DND-41 (cell line): ENCODE measurements around the gene FAM53B.

Source experiments
- ATAC-seq: fragments of 200-7000 bp; cut with Tn5 transposase; 3 replicates; pipeline ENCODE4 v1.9.1; 2021; ENCODE audit warnings: low read depth; ENCODE audit not compliant: insufficient read depth
- DNase-seq: peaks from one replicate; pipeline ENCODE4 v3.0.0-alpha.2; 2020
- H2AFZ ChIP-seq: 2 replicates; pipeline ENCODE4 v1.6.0; 2012; ENCODE audit warnings: low read depth, low read length
- H3K27ac ChIP-seq: 2 replicates; pipeline ENCODE4 v1.5.1; 2012; ENCODE audit warnings: low read length, inconsistent platforms
- H3K27me3 ChIP-seq: fragments of 200-600 bp; sonication (generic); 2 replicates; pipeline ENCODE4 v1.6.0; 2012; ENCODE audit warnings: low read length, mild to moderate bottlenecking, inconsistent platforms; ENCODE audit not compliant: insufficient read depth, poor library complexity
- H3K36me3 ChIP-seq: 2 replicates; pipeline ENCODE4 v1.5.1; 2012; ENCODE audit warnings: low read length, inconsistent platforms; ENCODE audit not compliant: insufficient read depth
- H3K4me1 ChIP-seq: 2 replicates; pipeline ENCODE4 v1.5.1; 2012; ENCODE audit warnings: mild to moderate bottlenecking, low read length; ENCODE audit not compliant: insufficient read depth
- H3K4me2 ChIP-seq: 2 replicates; pipeline ENCODE4 v1.6.0; 2012; ENCODE audit warnings: mild to moderate bottlenecking, moderate library complexity, low read length, inconsistent platforms; ENCODE audit not compliant: insufficient read depth
- H3K4me3 ChIP-seq, 2 experiments: fragments of 200-600 bp in 1 of 2; shearing (Covaris generic) in 1 of 2; 2 replicates each; pipeline ENCODE4 v1.5.1; 2012 to 2016; ENCODE audit warnings: inconsistent platforms in 2 of 2, low read length in 2 of 2, mild to moderate bottlenecking in 2 of 2, low read depth in 1 of 2, moderate library complexity in 1 of 2
- H3K79me2 ChIP-seq: 2 replicates; pipeline ENCODE4 v1.6.0; 2012; ENCODE audit warnings: low read length, inconsistent platforms; ENCODE audit not compliant: insufficient read depth
- H3K9ac ChIP-seq: 2 replicates; pipeline ENCODE4 v1.6.0; 2012; ENCODE audit warnings: low read depth, mild to moderate bottlenecking, inconsistent platforms, low read length, moderate library complexity
- H3K9me3 ChIP-seq: 2 replicates; pipeline ENCODE4 v1.5.1; 2012; ENCODE audit warnings: low read length, moderate library complexity, mild to moderate bottlenecking, inconsistent platforms; ENCODE audit not compliant: insufficient read depth, severe bottlenecking
- H4K20me1 ChIP-seq: 2 replicates; pipeline ENCODE4 v1.6.0; 2012; ENCODE audit warnings: low read length; ENCODE audit not compliant: insufficient read depth
- CTCF ChIP-seq: IDR thresholded peaks from 2 replicates; pipeline ENCODE4 v1.5.1; 2012; ENCODE audit warnings: borderline replicate concordance, low read length, moderate library complexity, mild to moderate bottlenecking; ENCODE audit not compliant: poor library complexity, severe bottlenecking; ENCODE audit errors: extremely low read depth
- EZH2 ChIP-seq: IDR thresholded peaks from 3 replicates; pipeline ENCODE4 v1.6.1; 2012; ENCODE audit warnings: borderline replicate concordance, low read depth, mild to moderate bottlenecking, moderate library complexity, low read length, inconsistent platforms; ENCODE audit not compliant: severe bottlenecking

Gene FAM53B

GRCh38 chr10:124656113-124656490, 88.1 kb downstream of the FAM53B start:
- Histone ChIP-seq H3K4me2 (no peak overlapping the region), H4K20me1 (peaks cover 34% of the 10 kb centered on the region), H3K27ac (peak overlapping the region; percentile 99), H3K79me2 (peaks cover 97% of the 10 kb centered on the region), H2AFZ (no peak overlapping the region), H3K27me3 (no peaks in the 10 kb centered on the region), H3K4me3 (no peak overlapping the region), H3K4me1 (peaks cover 97% of the 10 kb centered on the region), H3K36me3 (peaks cover 77% of the 10 kb centered on the region), H3K9ac (0 out of 2 replicates have a peak overlapping the region, but pooled peaks have one; percentile 1), H3K9me3 (no peaks in the 10 kb centered on the region)
- TF ChIP-seq CTCF = no peak
- no peak for TF ChIP-seq EZH2
- no peak for DNase-seq
- ATAC-seq = no peak

GRCh38 chr10:124655191-124656112, 88.7 kb downstream of the FAM53B start:
- H3K4me3 ChIP-seq = no peak overlapping the region
- H4K20me1 ChIP-seq = peaks cover 29% of the 10 kb centered on the region
- H3K27ac ChIP-seq = peak overlapping the region; percentile 99
- no peak overlapping the region for H2AFZ ChIP-seq
- no peak for TF ChIP-seq CTCF
- TF ChIP-seq EZH2 = no peak
- H3K79me2 ChIP-seq = peaks cover 97% of the 10 kb centered on the region
- no peak for ATAC-seq
- H3K4me2 ChIP-seq = no peak overlapping the region
- H3K9ac ChIP-seq = 0 out of 2 replicates have a peak overlapping the region, but pooled peaks have one; percentile 1
- peaks cover 97% of the 10 kb centered on the region for H3K4me1 ChIP-seq
- no peaks in the 10 kb centered on the region for H3K27me3 ChIP-seq
- DNase-seq = no peak
- no peaks in the 10 kb centered on the region for H3K9me3 ChIP-seq
- peaks cover 73% of the 10 kb centered on the region for H3K36me3 ChIP-seq

DNA sequence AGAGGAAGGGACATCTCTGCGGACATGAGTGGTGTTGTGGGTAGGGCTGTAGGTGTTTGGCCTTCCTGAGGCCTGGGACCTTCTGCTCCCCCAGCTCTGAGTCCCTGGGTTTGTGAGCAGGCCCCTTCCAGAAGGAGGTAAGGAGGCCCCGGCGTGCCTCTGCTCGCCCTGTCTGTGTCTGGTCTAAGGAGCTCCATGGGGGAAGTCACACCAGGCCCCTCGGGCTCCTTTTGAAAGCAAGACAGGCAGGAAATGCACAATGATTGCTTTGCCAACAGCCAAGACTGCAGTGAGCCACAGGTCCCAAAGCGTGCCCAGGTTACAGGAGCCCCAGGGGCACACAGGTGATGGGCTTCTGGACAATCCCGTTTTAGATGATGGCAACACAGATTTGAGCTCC, 89.5 kb downstream of the FAM53B start:
- Histone ChIP-seq H4K20me1 (peaks cover 22% of the 10 kb centered on the region), H3K4me2 (no peak overlapping the region), H3K9ac (no peak overlapping the region)

More for the DNA sequence above, 89.5 kb downstream of the FAM53B start:
- Histone ChIP-seq H3K4me3 (no peak overlapping the region), H3K36me3 (peaks cover 71% of the 10 kb centered on the region), H3K4me1 (peaks cover 97% of the 10 kb centered on the region), H3K9me3 (no peaks in the 10 kb centered on the region), H3K27ac (peak overlapping the region; percentile 99), H3K27me3 (no peaks in the 10 kb centered on the region), H2AFZ (no peak overlapping the region), H3K79me2 (peaks cover 97% of the 10 kb centered on the region)
- TF ChIP-seq CTCF (no peak), EZH2 (no peak)
- ATAC-seq = 0 out of 3 replicates have a peak, but pooled peaks have one; percentile 4
- DNase-seq = peak; percentile 50
